GM23338 (cell line): Measurements from ENCODE around the gene MAP2K7. TPM values are rescaled to one million over a fixed set of nuclear protein-coding genes. Genes with fewer than 3 reads are reported as not detected.

Experiments used
- CREB1 ChIP-seq: fragments of 250-450 bp; sonication (Bioruptor Pico); IDR thresholded peaks from 2 replicates; pipeline ENCODE4 v1.5.0; 2020; ENCODE audit warnings: low read depth, mild to moderate bottlenecking, moderate library complexity
- ETS1 ChIP-seq: IDR thresholded peaks from 2 replicates; pipeline ENCODE4 v1.6.1; 2016; ENCODE audit warnings: antibody characterized with exemption
- EZH2phosphoT487 ChIP-seq: fragments of 200-600 bp; sonication (generic); IDR thresholded peaks from one replicate; pipeline ENCODE4 v1.8.1; 2018; ENCODE audit warnings: antibody characterized with exemption; ENCODE audit not compliant: unreplicated experiment
- POLR2AphosphoS5 ChIP-seq: IDR thresholded peaks from 2 replicates; pipeline ENCODE4 v1.6.1; 2016; ENCODE audit warnings: antibody characterized with exemption, low read depth
- STAT1 ChIP-seq: IDR thresholded peaks from one replicate; pipeline ENCODE4 v1.6.1; 2016; ENCODE audit warnings: antibody characterized with exemption; ENCODE audit not compliant: unreplicated experiment
- ZNF114 ChIP-seq: fragments of 250-450 bp; sonication (Bioruptor Pico); IDR thresholded peaks from 2 replicates; pipeline ENCODE4 v1.5.0; 2020; ENCODE audit warnings: mild to moderate bottlenecking, moderate library complexity
- ZNF462 ChIP-seq: fragments of 250-450 bp; sonication (Bioruptor Pico); IDR thresholded peaks from 2 replicates; pipeline ENCODE4 v1.5.0; 2020; ENCODE audit warnings: mild to moderate bottlenecking, moderate library complexity
- polyA plus RNA-seq: library from polyadenylated mRNA; unstranded; fragments of >200 nt; fragmentation: Nextera tagmentation; extraction: Ambion mirVana; gene quantifications from 2 replicates; pipeline ENCODE4 v1.2.1, GENCODE V29; 2016
- total RNA-seq: library from RNA; depleted of rRNA; stranded (reverse); fragments of >200 nt; shearing (Covaris generic); gene quantifications from 2 replicates; pipeline ENCODE4 v1.2.3, GENCODE V29; 2014

Gene MAP2K7
- total and polyA plus RNA-seq, 2 experiments from 2014 or later = 11.3 to 22.6 TPM

DNA sequence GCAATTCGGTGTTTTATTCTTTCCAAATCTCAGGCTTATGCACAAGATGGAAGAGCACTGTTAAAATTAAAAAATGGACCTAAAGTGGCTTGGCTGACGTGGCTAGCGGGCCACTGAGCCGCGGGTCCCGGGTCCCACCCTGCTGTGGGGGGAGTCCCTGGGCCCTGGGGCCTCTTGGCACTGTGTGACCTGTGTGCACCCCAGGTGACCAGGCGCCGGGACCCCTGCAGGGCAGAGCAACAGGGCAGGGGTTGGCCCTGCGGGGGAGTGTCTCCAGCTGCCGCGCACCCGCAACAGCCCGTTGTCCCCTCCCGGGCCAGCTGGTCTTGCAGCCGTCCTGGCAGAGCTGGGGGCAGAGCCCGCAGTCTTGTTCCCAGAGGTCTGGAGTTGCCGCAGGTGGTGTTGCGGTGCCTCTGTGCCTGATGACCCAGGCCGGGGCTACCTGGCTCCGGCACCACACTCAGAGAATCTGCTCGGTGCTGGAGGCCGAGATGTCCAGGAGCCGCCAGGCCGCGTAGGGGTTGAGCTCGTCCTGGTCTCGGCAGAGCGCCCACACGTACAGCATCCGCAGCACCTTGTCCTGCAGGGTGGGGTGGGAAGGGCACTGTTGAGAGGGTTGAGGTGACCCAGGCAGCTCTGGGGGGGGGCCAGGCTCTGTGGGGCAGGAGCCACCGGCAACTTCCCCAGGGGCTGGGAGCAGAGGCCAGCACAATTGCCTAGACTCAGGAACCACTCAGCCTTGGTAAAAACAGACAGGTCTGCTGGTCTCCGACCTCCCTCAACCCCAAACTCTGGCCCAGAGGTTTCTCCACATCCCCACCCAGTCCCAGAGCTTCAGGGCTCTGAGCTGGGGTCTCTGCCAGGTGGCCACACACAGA, 23.3 kb downstream of the MAP2K7 start (continued):
- TF ChIP-seq ZNF462 (CRISPR knock-in tag) (no peak), EZH2phosphoT487 (no peak), CREB1 (no peak), ETS1 (no peak), POLR2AphosphoS5 (no peak), ZNF114 (CRISPR knock-in tag) (no peak), STAT1 (no peak)
